Stimulated activated CD4-positive, alpha-beta T cell treated with anti-CD3 and anti-CD28 coated beads, Interleukin-1b, Interleukin-23, amount 100 ng/mL, for 1 hour (primary cell): ENCODE results near the gene CREB5.

Experiments
- DNase-seq, 2 donors: peaks; one replicate each; pipeline ENCODE4 v3.0.0-alpha.2; 2020; ENCODE audit warnings: low read depth in 2 of 2

Gene CREB5

GRCh38 chr7:28708033-28708951 is 296.0 kb downstream of the CREB5 start:
- no peak for DNase-seq

- DNase-seq: no peak
Observed at GRCh38 chr7:28709748-28710147, 297.4 kb downstream of the CREB5 start.

GRCh38 chr7:28711114-28711513 is 298.8 kb downstream of the CREB5 start:
- DNase-seq: no peak

DNA sequence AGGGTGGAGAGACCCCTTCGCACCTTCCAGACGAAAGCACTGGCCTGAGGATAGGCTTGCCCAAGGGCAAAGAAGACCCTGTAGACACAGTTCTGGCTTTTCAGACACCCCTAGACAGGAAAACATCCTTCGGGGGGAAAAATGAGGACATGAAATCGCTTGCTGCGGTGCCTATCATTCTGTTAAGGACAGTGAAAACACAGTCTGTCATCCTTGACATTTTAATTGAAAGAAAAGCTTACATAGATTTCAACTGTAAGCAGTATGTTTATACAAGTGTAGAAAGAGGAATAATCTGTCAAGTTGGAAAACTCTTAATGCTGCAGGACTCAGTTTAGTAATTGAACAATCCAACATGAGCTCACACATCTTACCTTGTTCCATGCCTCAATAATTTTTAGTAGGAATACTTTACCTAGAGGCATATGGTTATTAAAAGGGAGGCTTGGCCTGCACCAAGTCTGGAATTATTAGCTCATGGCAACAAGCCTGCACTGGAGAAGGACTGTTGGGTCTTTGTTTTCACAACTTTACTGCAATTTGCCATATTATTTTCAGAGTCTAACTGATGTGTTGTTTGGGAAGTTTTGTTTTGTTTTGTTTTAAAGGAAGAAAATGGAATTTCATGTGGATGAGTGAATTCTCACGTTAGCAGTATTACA is 302.3 kb downstream of the CREB5 start:
- no peak for DNase-seq

GRCh38 chr7:28717445-28718054 is 305.2 kb downstream of the CREB5 start:
- DNase-seq: no peak

DNA sequence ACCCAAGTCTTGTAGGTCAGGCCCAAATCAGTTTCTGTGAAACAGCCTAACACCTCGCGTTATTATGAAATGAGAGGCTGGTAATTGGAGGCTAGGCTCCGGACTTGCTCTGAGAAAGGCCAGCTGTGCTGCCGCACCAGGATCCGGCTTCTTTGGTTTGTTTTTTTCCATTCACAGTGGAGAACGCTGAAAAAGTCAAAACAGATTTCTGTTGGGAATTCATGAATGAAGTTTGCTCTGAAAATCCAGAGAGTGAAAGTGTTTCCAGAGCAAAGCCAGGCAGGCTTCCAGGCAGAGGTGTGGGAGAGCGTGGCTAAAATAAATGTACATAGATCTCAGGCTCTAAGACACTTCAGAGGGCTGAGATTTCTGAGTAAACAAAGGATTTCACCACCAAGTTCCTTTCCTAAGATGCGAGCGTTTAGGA is 305.8 kb downstream of the CREB5 start:
- DNase-seq: no peak

GRCh38 chr7:28718545-28718944 is 306.2 kb downstream of the CREB5 start:
- no peak for DNase-seq

- DNase-seq: no peak
Observed at GRCh38 chr7:28722684-28723083, 310.4 kb downstream of the CREB5 start.

DNA sequence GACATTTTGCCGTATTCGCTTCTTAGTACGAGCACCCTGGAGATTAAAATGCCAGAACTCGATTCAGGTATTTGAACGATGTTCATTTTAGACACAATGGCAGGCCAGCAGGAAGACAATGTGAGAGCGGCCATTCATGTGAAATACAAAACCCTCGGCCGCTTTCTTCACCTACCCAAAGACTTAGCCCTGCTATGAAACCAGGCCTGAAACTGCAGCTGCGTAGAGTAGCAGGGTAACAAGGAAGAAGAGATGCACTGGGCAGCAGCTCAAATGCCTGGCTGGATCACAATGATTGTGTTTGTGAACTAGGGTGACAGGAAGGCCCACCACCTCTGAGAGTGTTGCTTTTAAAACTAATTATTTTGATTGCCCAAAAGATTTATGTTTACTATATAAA is 311.0 kb downstream of the CREB5 start:
- no peak for DNase-seq

DNA sequence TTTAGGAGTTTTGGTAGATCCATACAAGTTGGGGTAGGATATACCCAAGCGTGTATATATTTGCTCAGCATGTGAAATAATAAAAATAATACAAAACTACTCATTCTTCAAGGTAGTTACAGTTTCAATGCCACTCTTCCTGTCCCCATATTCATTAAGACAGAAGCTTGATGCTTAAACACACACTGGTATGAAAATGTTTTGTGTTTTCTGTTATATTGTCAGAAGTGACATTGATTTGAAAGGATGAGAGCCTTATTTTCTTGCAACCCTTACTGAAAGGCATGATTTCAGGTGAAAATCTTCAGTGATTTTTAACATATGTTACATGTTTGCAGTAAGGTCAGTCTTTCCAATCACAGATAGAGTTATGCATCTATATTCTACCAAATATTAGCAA is 312.2 kb downstream of the CREB5 start:
- DNase-seq: no peak

- no peak for DNase-seq
Observed at GRCh38 chr7:28725045-28725642, 312.8 kb downstream of the CREB5 start.

DNA sequence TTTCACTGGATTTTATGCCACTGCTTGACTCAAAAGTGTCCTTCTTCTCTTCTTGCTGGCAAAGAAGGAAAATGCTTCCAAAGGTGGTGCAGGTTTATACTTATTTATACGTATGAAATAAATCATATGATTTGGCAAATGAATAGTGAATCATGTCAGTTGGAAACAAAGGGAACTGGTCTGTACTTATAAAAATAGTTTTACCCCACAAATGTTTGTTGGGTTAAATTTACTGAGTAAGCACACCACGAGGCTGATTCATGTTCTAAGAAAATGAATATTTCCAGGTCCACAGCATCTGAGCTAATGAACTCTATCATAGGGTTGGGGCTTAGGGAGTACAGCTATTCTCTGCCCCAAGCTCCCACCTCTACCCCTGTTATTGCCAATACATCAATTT is 313.6 kb downstream of the CREB5 start:
- DNase-seq: no peak

DNA sequence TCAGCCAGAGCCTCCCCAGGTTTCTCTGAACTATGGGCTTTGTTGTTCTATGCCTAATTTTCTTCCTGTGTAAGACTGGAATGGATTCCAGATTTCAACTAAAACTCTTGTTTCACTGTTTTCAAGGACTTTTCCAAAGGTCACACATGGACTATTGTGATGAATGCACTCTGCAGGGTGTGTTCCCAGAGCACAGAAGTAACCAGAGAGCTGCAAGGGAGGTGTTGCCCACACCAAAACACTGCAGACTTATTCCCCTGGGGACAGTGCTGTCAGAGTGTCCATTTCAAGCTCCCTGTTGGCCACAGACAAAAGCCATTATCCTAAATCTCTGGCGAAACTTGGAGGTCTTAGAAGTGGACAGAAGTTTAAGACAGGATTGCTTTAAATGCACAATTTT is 314.2 kb downstream of the CREB5 start:
- DNase-seq: no peak

GRCh38 chr7:28729281-28729680 is 317.0 kb downstream of the CREB5 start:
- DNase-seq: no peak

GRCh38 chr7:28729727-28730126 is 317.4 kb downstream of the CREB5 start:
- DNase-seq: no peak

- no peak for DNase-seq
Observed at GRCh38 chr7:28731092-28731658, 318.9 kb downstream of the CREB5 start.

- DNase-seq: no peak
Observed at GRCh38 chr7:28732071-28732869, 320.0 kb downstream of the CREB5 start.

GRCh38 chr7:28733035-28733434 is 320.7 kb downstream of the CREB5 start:
- no peak for DNase-seq

GRCh38 chr7:28738412-28738811 is 326.1 kb downstream of the CREB5 start:
- no peak for DNase-seq

DNA sequence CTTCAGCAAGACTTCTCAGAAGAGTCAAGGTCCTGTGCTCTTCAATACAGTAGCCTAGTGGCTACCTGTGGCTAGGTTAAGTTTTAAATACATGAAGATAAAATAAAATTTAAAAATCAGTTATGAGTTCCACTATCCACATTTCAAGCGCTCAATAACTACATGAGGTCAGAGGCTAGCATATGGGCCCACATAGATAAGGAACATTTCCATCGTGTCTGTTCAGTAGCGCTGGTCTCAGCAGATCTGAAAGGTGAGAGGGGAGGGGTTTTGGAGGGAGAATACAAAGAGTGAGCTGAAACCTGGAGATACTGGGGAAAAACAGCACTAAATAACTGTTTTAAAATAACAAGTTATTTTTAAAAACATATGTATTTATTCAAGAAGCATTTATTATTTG is 326.8 kb downstream of the CREB5 start:
- DNase-seq: no peak

DNA sequence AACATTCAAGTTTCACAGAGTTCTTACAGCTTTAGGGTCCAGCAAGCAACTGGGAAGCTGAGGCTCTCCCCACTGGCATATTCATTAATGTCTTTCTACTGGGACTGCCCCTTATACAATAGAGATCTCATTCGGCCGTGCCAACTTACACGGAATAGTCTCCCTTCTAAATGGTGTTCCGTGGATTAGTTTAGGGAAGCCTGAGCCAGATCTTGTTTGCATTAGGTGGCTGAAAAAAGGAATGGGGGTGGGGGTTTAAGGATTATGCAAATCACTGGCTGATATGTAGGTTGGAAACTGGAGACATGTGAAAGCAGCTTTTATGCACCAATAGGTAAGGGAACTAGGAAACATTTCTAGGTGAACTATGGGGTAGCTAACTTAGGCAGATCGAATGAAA is 327.5 kb downstream of the CREB5 start:
- DNase-seq: no peak
